ENCODE measurements around the gene SPDYE6. TPM values are rescaled to one million over a fixed set of nuclear protein-coding genes. Genes with fewer than 3 reads are reported as not detected.
"Not testable (repeated sequence)": the region's sequence is repeated elsewhere in the genome, so short reads cannot be mapped to it uniquely, and the experiment has no call there.

Gene SPDYE6
- total and polyA plus RNA-seq, 11 donors, result 0.15 TPM; not detected in 10

DNA sequence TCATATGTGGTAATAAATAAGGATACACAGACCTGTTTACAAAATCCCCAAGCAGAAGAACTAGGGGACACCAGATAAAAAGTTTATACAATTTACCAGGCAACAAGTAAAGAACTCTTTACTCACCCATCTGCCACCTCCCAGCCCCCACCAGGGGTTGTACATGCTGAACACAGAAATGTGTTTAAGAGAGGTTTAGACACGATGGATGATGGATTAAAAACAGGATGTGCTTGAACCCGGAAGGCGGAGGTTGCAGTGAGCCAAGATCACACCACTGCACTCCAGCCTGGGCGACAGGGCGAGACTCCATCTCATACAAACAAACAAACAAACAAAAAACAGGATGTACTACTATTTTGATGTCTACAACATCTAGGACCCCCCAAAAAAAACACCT lies 27.4 kb downstream of the SPDYE6 start:
- DNase-seq; intact Hi-C loops (cut with DNase I); H3K4me1 ChIP-seq; H3K9me3 ChIP-seq; ATAC-seq; H3K36me3 ChIP-seq; H3K4me3 ChIP-seq; H3K27ac ChIP-seq: not testable (repeated sequence)
- 64 to 69% (median 68%) methylated on average over 4 to 5 of the region's 5 CpGs for WGBS, 4 donors
- peaks cover 0 to 24% (median 3%) of the 10 kb centered on the region in 9 donors for H3K27me3 ChIP-seq

DNA sequence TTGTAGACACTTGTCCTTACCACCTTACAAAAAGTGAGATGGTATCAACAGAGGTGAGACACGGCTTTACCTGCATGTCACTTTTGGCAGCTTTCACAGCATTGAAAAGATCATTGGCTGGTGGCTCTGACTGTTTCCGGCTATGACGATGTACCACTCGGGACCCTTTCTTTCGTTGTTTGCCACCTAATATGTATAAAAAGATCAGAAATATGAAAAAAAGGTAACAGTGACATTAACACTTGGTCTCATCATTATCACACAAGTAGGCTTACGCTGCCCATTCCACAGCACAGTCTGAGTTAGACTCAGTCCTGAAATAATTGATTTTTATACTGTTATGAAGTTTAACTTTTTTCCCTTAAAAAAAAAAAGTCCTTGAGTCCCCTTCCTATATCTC lies 29.1 kb downstream of the SPDYE6 start:
- H3K27me3 ChIP-seq, result peaks cover 0 to 14% (median 0%) of the 10 kb centered on the region in 9 donors
- H3K9me3 ChIP-seq; H3K27ac ChIP-seq; H3K4me1 ChIP-seq; DNase-seq; ATAC-seq; H3K4me3 ChIP-seq; intact Hi-C loops (cut with DNase I); H3K36me3 ChIP-seq: not testable (repeated sequence)
- WGBS, 4 donors, result 75 to 83% (median 79%) methylated on average over 6 of the region's 6 CpGs

DNA sequence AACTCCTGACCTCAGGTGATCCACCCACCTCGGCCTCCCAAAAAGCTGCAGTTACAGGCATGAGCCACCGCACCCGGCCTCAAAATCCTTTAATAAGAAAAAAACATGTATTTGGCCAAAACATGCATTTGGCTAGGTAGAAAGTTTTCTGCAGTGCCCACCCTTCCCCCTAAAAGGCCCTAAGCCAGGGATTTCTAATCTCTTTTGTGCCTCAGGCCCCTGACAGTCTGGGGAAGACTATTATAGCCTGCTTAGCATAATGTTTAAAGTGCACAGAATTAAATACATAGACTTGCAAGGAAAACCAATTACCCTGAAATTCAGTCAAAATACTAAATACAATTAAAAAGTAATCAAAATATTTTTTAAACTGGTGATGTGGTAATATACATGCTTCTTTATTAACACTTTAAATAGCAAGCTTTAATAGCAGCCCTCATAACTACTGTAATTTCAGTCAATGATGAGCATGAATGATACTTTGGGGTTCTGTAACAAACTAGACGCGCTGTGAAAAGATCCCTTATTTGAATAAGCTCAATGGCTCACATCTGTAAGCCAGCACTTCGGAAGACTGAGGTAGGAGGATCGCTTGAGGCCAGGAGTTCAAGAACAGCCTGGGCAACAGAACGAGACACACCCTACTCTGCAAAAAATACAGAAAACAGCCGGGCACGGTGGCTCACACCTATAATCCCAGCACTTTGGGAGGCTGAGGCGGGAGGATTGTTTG lies 29.9 kb downstream of the SPDYE6 start:
- H3K27ac ChIP-seq, result no peak overlapping the region
- no peak for DNase-seq
- H3K27me3 ChIP-seq, result peaks cover 0 to 7% (median 2%) of the 10 kb centered on the region in 9 donors
- no peaks in the 10 kb centered on the region for H3K36me3 ChIP-seq
- no peaks in the 10 kb centered on the region for H3K9me3 ChIP-seq
- ATAC-seq, result no peak
- intact Hi-C loops (cut with DNase I), result no loop called here
- H3K4me1 ChIP-seq, result peaks cover 0 to 6% (median 0%) of the 10 kb centered on the region in 12 donors
- TF ChIP-seq POLR2A (IDR thresholded peaks at IDR 0.05), result no peak
- H3K4me3 ChIP-seq, result no peak overlapping the region
- 90 to 93% (median 92%) methylated on average over 11 of the region's 11 CpGs for WGBS, 4 donors

DNA sequence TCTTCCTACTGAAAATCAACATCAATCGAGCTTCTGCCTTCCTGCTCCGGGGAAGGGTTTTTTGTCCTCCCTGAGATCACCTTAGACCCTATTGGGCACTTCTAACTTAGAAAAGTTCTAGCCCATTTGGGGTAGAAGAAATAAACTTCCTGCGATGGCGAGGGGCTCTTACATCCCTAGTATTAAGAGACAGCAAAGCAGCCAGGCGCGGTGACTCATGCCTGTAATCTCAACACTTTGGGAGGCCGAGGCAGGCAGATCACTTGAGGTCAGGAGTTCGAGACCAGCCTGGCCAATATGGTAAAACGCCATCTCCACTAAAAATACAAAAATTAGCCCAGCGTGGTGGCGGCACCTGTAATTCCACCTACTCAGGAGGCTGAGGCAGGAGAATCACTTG lies 31.1 kb downstream of the SPDYE6 start:
- 89 to 92% (median 91%) methylated on average over 11 of the region's 11 CpGs for WGBS, 4 donors
- Histone ChIP-seq H3K4me1 (peaks cover 0 to 15% (median 0%) of the 10 kb centered on the region in 12 donors), H3K27me3 (peaks cover 0 to 13% (median 2%) of the 10 kb centered on the region in 9 donors)
- intact Hi-C loops (cut with DNase I); H3K9me3 ChIP-seq; H3K27ac ChIP-seq; H3K36me3 ChIP-seq; DNase-seq; ATAC-seq; H3K4me3 ChIP-seq: not testable (repeated sequence)

DNA sequence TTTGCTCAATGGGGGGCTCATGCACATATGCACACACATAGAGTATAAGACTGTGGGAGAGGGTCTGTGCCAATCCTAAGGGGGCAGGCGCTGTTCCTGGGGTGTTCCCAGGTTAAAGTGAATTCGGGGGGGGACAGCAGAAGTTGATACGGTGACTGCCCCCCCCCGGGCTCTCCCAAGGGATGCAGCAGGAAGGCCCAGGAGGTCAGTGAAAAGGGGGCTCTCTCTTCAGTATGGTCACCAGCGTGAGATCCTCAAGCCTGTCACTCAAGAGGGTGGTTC lies 32.4 kb downstream of the SPDYE6 start:
- DNase-seq, result no peak

DNA sequence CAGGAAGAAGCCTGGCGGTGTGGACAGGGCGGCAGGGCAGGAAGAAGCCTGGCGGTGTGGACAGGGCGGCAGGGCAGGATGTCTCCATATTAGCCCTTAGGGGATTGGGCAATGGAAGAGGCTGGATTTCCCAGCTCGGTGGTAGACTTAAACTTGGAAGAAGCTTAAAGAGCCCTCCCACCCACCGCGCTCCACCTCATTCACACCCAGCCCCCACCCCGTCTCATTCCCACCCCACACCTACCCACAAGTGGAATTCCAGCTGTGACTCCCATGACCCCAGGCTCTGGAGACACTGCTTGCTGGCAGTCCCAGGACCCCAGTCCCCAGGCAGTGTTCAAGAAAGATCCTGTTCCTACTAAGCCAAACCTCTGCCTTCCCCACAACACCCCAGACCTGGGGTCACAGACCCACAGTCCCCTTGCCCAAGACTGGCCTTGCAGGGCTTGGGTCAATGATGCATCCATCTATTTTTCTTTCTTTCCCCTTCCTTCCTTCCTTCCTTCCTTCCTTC lies 34.0 kb downstream of the SPDYE6 start:
- ATAC-seq (peak in 1 of 4 donors; percentile 26), DNase-seq (no peak)
- H3K36me3 ChIP-seq, result peaks cover 0 to 3% (median 0%) of the 10 kb centered on the region in 9 donors
- H3K27ac ChIP-seq, result no peak overlapping the region
- no peak for TF ChIP-seq POLR2A (IDR thresholded peaks at IDR 0.05)
- TF ChIP-seq, protein P1, sequence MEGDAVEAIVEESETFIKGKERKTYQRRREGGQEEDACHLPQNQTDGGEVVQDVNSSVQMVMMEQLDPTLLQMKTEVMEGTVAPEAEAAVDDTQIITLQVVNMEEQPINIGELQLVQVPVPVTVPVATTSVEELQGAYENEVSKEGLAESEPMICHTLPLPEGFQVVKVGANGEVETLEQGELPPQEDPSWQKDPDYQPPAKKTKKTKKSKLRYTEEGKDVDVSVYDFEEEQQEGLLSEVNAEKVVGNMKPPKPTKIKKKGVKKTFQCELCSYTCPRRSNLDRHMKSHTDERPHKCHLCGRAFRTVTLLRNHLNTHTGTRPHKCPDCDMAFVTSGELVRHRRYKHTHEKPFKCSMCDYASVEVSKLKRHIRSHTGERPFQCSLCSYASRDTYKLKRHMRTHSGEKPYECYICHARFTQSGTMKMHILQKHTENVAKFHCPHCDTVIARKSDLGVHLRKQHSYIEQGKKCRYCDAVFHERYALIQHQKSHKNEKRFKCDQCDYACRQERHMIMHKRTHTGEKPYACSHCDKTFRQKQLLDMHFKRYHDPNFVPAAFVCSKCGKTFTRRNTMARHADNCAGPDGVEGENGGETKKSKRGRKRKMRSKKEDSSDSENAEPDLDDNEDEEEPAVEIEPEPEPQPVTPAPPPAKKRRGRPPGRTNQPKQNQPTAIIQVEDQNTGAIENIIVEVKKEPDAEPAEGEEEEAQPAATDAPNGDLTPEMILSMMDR (IDR thresholded peaks at IDR 0.05), result no peak
- 35 to 54% (median 41%) methylated on average over 5 to 8 of the region's 8 CpGs for WGBS, 4 donors
- H3K4me1 ChIP-seq, result peaks cover 0 to 29% (median 3%) of the 10 kb centered on the region in 12 donors
- no peaks in the 10 kb centered on the region for H3K9me3 ChIP-seq
- intact Hi-C loops (cut with DNase I), result no loop called here
- peaks cover 0 to 13% (median 2%) of the 10 kb centered on the region in 9 donors for H3K27me3 ChIP-seq
- H3K4me3 ChIP-seq, result no peak overlapping the region

More for the DNA sequence above, 32.4 kb downstream of the SPDYE6 start:
- Histone ChIP-seq H3K27ac (no peak overlapping the region), H3K9me3 (no peaks in the 10 kb centered on the region), H3K4me1 (peaks cover 0 to 23% (median 2%) of the 10 kb centered on the region in 12 donors), H3K27me3 (peaks cover 0 to 13% (median 2%) of the 10 kb centered on the region in 9 donors), H3K4me3 (no peak overlapping the region), H3K36me3 (no peaks in the 10 kb centered on the region)
- no peak for ATAC-seq
- intact Hi-C loops (cut with DNase I), result no loop called here
- TF ChIP-seq, protein P1 (IDR thresholded peaks at IDR 0.05), result no peak
- no peak for TF ChIP-seq POLR2A (IDR thresholded peaks at IDR 0.05)
- 67 to 88% (median 75%) methylated on average over 5 of the region's 5 CpGs for WGBS, 4 donors

Measured in heart left ventricle (tissue), 16 donors.